Mucosa of rectum (tissue), 2 donors: ENCODE results near the gene IL15RA.

Experiments used
- H3K27ac ChIP-seq, 2 donors: one replicate each; pipeline ENCODE4 v1.7.0; 2013; ENCODE audit warnings: inconsistent platforms in 2 of 2, low read depth in 2 of 2, low read length in 2 of 2
- H3K27me3 ChIP-seq, 2 donors: one replicate each; pipeline ENCODE4 v1.7.0; 2013; ENCODE audit warnings: low read length in 2 of 2; ENCODE audit not compliant: control insufficient read depth in 2 of 2, insufficient read depth in 2 of 2
- H3K36me3 ChIP-seq, 2 donors: one replicate each; pipeline ENCODE4 v1.7.0; 2013; ENCODE audit warnings: low read length in 2 of 2; ENCODE audit not compliant: control insufficient read depth in 2 of 2, insufficient read depth in 2 of 2
- H3K4me1 ChIP-seq, 2 donors: one replicate each; pipeline ENCODE4 v1.7.0; 2013; ENCODE audit warnings: low read length in 2 of 2, mild to moderate bottlenecking in 1 of 2; ENCODE audit not compliant: control insufficient read depth in 2 of 2, insufficient read depth in 2 of 2
- H3K4me3 ChIP-seq, 2 donors: one replicate each; pipeline ENCODE4 v1.7.0; 2013; ENCODE audit warnings: low read length in 2 of 2
- H3K9ac ChIP-seq, 2 donors: one replicate each; pipeline ENCODE4 v1.7.0; 2013; ENCODE audit warnings: low read length in 2 of 2, low read depth in 1 of 2, mild to moderate bottlenecking in 1 of 2
- H3K9me3 ChIP-seq, 2 donors: one replicate each; pipeline ENCODE4 v1.7.0; 2013; ENCODE audit warnings: low read length in 2 of 2; ENCODE audit not compliant: control insufficient read depth in 2 of 2
- donor health status: healthy.
- donor health status: Normal muscosa, but diverticular disease.

Gene IL15RA

GRCh38 chr10:5971886-5972285, 5.5 kb downstream of the IL15RA start:
- Histone ChIP-seq H3K27ac (peak overlapping the region; percentile 79 to 83), H3K4me1 (peaks cover 29 to 30% of the 10 kb centered on the region in 2 donors), H3K4me3 (peak overlapping the region; percentile 40 to 54), H3K9ac (peak overlapping the region; percentile 32 to 37), H3K9me3 (no peaks in the 10 kb centered on the region), H3K36me3 (peaks cover 0 to 2% of the 10 kb centered on the region in 2 donors), H3K27me3 (no peaks in the 10 kb centered on the region)

- Histone ChIP-seq H3K36me3 (peaks cover 0 to 3% of the 10 kb centered on the region in 2 donors), H3K27me3 (no peaks in the 10 kb centered on the region), H3K27ac (peak overlapping the region; percentile 79 to 83), H3K4me3 (peak overlapping the region; percentile 40 to 54), H3K4me1 (peaks cover 27 to 28% of the 10 kb centered on the region in 2 donors), H3K9me3 (no peaks in the 10 kb centered on the region), H3K9ac (peak overlapping the region; percentile 37 to 68)
Measured at GRCh38 chr10:5971315-5971832, 6.0 kb downstream of the IL15RA start.

GRCh38 chr10:5970527-5970926, 6.8 kb downstream of the IL15RA start:
- no peaks in the 10 kb centered on the region for H3K9me3 ChIP-seq
- peaks cover 22 to 25% of the 10 kb centered on the region in 2 donors for H3K4me1 ChIP-seq
- H3K9ac ChIP-seq = peak overlapping the region in 1 of 2 donors; percentile 34
- H3K27me3 ChIP-seq = no peaks in the 10 kb centered on the region
- H3K4me3 ChIP-seq = peak overlapping the region in 1 of 2 donors; percentile 40
- H3K27ac ChIP-seq = peak overlapping the region; percentile 79 to 83
- peaks cover 0 to 5% of the 10 kb centered on the region in 2 donors for H3K36me3 ChIP-seq

GRCh38 chr10:5970066-5970465, 7.3 kb downstream of the IL15RA start:
- Histone ChIP-seq H3K4me3 (no peak overlapping the region), H3K9ac (no peak overlapping the region), H3K36me3 (peaks cover 0 to 8% of the 10 kb centered on the region in 2 donors), H3K27me3 (no peaks in the 10 kb centered on the region), H3K9me3 (no peaks in the 10 kb centered on the region), H3K27ac (no peak overlapping the region), H3K4me1 (peaks cover 20 to 23% of the 10 kb centered on the region in 2 donors)

GRCh38 chr10:5968681-5969453, 8.5 kb downstream of the IL15RA start:
- H3K9ac ChIP-seq = no peak overlapping the region
- H3K4me1 ChIP-seq = peaks cover 17 to 25% of the 10 kb centered on the region in 2 donors
- no peak overlapping the region for H3K4me3 ChIP-seq
- peaks cover 0 to 8% of the 10 kb centered on the region in 2 donors for H3K36me3 ChIP-seq
- no peaks in the 10 kb centered on the region for H3K27me3 ChIP-seq
- no peak overlapping the region for H3K27ac ChIP-seq
- no peaks in the 10 kb centered on the region for H3K9me3 ChIP-seq

- peaks cover 17 to 25% of the 10 kb centered on the region in 2 donors for H3K4me1 ChIP-seq
- no peak overlapping the region for H3K9ac ChIP-seq
- no peak overlapping the region for H3K4me3 ChIP-seq
- no peak overlapping the region for H3K27ac ChIP-seq
- H3K36me3 ChIP-seq = peaks cover under 1 to 14% of the 10 kb centered on the region in 2 donors
- no peaks in the 10 kb centered on the region for H3K9me3 ChIP-seq
- no peaks in the 10 kb centered on the region for H3K27me3 ChIP-seq
Measured at GRCh38 chr10:5968037-5968680, 9.2 kb downstream of the IL15RA start.

GRCh38 chr10:5965266-5965665, 12.1 kb downstream of the IL15RA start:
- Histone ChIP-seq H3K27me3 (no peaks in the 10 kb centered on the region), H3K4me1 (peaks cover 0 to 9% of the 10 kb centered on the region in 2 donors), H3K9ac (no peak overlapping the region), H3K27ac (no peak overlapping the region), H3K36me3 (peaks cover 21 to 35% of the 10 kb centered on the region in 2 donors), H3K9me3 (no peaks in the 10 kb centered on the region), H3K4me3 (no peak overlapping the region)

GRCh38 chr10:5964736-5965135, 12.6 kb downstream of the IL15RA start:
- Histone ChIP-seq H3K27ac (no peak overlapping the region), H3K9ac (no peak overlapping the region), H3K4me1 (peaks cover 0 to 7% of the 10 kb centered on the region in 2 donors), H3K9me3 (no peaks in the 10 kb centered on the region), H3K4me3 (no peak overlapping the region), H3K36me3 (peaks cover 26 to 41% of the 10 kb centered on the region in 2 donors), H3K27me3 (no peaks in the 10 kb centered on the region)

GRCh38 chr10:5963591-5963990, 13.8 kb downstream of the IL15RA start:
- Histone ChIP-seq H3K36me3 (peaks cover 29 to 43% of the 10 kb centered on the region in 2 donors), H3K27me3 (no peaks in the 10 kb centered on the region), H3K9me3 (no peaks in the 10 kb centered on the region), H3K9ac (no peak overlapping the region), H3K4me1 (peaks cover 0 to 7% of the 10 kb centered on the region in 2 donors), H3K27ac (no peak overlapping the region), H3K4me3 (no peak overlapping the region)

GRCh38 chr10:5963071-5963470, 14.3 kb downstream of the IL15RA start:
- Histone ChIP-seq H3K27ac (no peak overlapping the region), H3K9me3 (no peaks in the 10 kb centered on the region), H3K36me3 (peaks cover 29 to 43% of the 10 kb centered on the region in 2 donors), H3K4me3 (no peak overlapping the region), H3K4me1 (peaks cover 0 to 7% of the 10 kb centered on the region in 2 donors), H3K27me3 (no peaks in the 10 kb centered on the region), H3K9ac (no peak overlapping the region)
